HK-2 (cell line): Measurements from ENCODE around the gene KCNJ12.

Experiments used
- DNase-seq: peaks from one replicate; pipeline ENCODE4 v3.0.0-alpha.2; 2018; ENCODE audit not compliant: unreplicated experiment

The KCNJ12 gene

DNA sequence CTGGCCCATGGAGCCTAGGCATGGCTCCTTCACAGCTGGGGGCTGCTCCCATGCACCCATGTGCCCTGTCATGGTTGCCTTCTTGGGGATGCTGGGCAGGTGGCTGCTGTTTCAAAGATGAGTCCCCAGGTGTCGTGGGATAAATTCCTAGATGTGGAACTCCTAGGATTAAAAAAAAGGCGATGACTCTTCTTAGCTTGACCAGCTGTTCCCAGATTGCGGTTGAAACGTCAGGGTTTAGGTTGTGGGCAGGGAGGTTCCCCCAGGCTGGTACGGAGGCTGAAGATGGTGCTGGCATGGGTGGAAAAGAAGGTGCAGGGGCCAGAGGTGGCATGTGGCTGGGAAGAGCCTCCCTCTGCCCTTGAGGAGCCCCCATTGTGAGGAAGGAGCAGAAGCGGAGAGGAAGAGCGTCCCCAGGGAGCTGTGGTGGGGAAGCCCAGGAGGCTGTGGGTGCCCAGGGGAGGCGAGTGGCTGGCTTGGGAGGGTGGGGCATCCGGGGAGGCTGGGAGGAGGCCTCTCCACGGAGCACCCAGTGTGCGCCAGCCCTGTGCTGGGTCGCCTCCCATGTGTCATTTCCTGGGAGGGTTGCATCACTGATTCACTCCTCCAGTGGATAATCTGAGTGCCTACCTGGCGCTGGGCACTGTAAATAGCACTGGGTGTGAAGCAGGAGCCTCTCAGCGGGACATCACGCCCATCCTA lies 7.5 kb upstream of the KCNJ12 start:
- DNase-seq = no peak

DNA sequence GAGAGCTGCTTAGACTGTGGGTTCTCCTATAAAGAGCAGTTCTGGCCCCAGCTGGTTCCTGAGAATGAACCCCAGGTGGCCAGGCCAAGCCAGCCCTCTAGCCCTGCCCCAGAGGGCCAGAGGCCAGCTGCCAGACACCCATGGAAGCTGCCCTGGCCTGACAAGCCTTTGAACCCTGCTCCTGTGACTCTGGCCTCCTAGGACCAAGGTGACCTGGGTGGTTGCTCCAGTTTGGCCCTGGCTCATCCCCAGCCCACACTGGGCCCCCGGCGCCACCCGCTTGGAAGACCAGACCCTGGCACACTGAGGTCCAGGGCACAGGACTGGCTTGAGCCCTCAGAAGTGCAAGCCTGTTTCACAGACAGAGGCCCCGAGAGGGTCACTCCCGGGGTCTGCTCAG lies 6.8 kb upstream of the KCNJ12 start:
- no peak for DNase-seq

- DNase-seq = no peak
Measured at GRCh38 chr17:21370430-21370829, 5.7 kb upstream of the KCNJ12 start.

DNA sequence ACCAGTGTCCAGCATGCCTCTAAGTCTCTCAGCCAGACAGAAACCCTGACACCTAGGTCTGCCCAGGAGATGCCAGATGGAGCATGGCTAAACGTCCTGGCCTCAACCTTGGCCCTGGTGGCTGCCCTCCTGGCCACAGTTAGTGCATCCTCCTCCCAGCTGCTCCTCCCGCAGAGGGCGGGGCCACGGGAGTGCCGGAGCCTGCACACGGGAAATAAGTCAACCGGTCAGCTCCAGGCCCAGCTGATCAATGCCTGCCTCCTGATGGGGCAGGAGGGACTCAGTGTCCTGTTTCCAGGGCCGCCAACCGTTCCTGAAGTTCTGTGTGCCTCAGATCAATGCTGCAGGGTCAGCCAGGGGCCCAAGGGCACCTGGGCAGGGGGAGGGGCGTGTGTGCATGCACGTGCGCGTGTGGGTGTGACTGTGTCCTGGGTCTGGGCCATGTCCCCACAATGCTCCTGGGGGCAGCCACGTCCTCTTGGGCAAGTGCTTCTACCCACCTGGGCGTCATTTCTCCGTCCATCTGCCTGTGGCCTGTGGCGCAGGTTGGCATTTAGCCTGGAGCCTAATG lies 4.6 kb upstream of the KCNJ12 start:
- DNase-seq = no peak

- DNase-seq = no peak
Measured at GRCh38 chr17:21372256-21372954, 3.8 kb upstream of the KCNJ12 start.

- no peak for DNase-seq
Measured at GRCh38 chr17:21373036-21373435, 3.1 kb upstream of the KCNJ12 start.

DNA sequence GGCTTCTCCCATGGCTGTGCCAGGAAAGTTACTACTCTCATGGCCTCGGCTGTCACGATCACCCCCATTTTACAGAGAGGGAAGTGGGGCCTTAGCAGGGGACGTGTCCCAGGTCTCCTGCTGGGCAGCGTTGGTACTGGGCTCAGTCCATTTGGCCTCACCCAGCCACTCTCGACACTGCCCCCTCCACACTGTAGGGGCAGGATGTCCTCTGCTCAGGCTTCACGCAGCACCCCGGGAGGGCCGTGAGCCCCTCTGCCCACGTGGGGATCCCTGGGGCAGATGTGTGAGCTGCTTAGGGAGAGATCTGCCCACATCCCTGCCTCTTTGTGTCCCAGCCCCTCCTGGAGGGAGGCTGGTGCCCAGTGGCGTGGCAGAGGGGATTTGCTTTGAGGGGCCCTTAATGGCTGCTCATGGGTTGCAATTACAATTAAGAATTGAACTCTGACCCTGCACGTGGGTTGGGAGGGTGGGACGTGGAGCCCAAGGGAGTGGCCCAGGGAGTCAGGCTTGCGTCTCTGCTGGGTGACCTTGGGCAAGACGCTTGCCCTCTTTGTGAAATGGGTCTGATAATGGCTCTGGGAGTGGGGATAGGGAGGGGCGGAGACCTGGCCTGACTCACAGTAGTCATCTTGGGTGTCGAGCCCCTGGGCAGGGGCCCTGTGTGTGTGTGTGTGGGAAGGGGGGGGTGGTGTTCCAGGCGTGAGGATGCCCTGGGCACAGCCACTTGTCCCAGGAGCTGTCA lies 2.3 kb upstream of the KCNJ12 start:
- DNase-seq = no peak

- no peak for DNase-seq
Measured at GRCh38 chr17:21374441-21375161, 1.6 kb upstream of the KCNJ12 start.

DNA sequence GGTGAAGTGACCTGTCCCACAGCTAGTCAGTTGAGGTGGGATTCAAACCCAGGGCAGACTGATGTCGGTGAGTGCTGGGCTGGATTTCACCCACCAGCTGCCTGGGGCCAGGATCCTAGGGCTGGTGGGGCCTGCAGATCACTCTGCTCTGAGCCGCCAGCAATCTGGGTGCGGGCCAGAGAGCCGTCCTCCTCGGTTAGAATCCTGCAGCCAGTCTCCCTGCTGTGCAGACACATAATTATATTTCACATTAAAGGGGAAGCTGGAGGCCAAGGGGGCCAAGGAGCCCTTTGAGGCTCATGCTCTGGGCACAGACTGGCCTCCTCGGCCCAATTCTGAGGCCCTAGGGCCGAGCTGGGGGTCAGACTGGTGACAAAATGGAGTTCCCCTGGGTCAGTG lies 996 bp upstream of the KCNJ12 start:
- no peak for DNase-seq

GRCh38 chr17:21375757-21376080 lies 438 bp upstream of the KCNJ12 start:
- no peak for DNase-seq

DNA sequence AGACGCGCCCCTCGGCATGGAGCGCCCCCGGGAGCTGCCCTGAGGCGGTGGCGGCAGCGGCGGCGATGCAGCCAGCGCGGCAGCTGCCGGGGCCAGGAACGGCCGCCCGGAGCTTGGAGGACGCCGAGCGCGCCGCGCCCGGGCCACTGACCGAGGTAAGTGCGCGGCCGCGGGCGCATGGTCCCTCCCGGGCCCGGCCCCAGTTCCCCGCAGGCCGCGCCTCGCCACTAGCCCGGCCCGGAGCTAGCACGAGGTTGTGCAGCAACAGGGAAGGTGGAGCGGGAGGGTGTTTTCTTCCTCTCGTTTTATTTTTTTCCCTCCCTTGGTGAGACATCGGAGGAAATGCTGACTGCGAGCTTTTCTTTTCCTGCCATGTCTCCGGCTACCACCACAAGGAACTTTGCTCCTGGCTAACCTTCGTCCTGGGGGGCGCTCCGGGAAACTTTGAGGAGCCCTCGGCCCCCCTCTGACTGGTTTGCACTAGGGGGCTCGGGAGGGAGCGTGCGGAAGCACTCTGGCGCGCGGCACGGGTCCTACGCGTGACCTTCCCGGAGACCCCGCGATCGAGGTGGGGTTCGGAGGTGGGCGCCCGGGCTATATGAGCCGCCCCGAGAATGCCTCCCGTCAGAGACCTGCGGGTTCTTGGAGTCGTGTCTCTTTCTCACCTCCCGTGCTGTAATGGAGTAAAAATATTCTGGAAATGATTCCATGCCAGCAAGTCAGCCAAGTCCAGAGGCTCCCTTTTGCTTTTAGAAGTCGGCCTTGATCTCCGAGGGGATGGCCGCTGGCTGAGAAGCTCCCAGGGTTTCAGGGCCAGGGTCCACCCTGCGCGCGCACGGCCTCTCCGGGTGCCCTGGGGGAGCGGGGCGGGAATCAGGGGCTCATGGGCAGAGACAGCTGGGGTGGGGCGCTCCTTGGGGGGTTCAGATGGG lies 868 bp downstream of the KCNJ12 start:
- no peak for DNase-seq

- DNase-seq = no peak
Measured at GRCh38 chr17:21377705-21378396, 1.7 kb downstream of the KCNJ12 start.

GRCh38 chr17:21378553-21378952 lies 2.4 kb downstream of the KCNJ12 start:
- no peak for DNase-seq

- DNase-seq = no peak
Measured at GRCh38 chr17:21379080-21379711, 3.0 kb downstream of the KCNJ12 start.

DNA sequence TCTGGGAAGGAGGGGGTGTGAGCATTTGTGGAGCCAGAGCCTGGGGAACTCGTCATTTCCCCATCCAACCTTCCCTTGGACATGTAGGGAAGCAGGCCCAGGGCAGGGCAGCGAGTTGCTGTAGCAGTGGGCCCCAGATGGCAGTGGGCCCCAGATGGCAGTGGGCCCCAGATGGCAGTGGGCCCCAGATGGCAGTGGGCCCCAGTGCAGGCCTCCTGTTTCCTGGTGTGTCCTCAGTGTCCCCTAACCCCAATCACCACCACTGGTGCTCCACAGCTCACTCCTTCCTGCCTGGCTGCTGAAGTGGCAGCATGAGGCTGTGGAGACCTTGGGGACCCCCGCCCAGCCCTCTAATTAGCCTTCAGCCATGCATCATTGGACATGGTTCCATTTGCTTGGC lies 4.5 kb downstream of the KCNJ12 start:
- DNase-seq = no peak

GRCh38 chr17:21381076-21381706 lies 5.0 kb downstream of the KCNJ12 start:
- DNase-seq = no peak

- no peak for DNase-seq
Measured at GRCh38 chr17:21382560-21383495, 6.7 kb downstream of the KCNJ12 start.

DNA sequence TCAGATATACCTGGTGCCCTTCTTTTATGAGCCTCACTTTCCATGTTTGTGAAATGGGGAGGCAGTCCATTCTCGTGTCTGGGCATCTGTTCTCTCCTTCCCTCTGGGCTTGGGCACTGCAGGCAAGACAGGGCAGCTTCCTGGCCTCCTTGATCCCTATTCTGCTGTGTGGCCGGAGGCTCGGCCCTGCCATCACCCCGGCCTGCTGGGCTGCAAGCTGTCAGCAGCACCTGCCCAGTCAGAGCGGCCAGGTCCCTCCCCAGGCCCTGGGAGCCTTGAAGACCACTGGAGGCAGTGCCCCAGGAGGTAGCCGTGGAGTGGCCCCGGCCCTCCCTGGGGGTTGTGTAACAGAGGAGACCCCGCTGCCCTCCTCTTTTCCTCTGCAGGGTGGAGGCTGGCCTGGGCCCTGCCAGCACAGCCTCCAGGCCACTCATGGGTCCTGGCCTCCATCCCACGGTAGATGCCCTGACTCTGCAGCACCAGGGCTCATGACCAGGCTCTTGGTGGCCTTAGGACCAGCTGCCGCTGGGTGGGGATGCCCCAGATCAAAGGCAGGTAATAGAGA lies 9.2 kb downstream of the KCNJ12 start:
- DNase-seq = no peak
